Measurements from ENCODE around the gene AKAP8L.

The AKAP8L gene

DNA sequence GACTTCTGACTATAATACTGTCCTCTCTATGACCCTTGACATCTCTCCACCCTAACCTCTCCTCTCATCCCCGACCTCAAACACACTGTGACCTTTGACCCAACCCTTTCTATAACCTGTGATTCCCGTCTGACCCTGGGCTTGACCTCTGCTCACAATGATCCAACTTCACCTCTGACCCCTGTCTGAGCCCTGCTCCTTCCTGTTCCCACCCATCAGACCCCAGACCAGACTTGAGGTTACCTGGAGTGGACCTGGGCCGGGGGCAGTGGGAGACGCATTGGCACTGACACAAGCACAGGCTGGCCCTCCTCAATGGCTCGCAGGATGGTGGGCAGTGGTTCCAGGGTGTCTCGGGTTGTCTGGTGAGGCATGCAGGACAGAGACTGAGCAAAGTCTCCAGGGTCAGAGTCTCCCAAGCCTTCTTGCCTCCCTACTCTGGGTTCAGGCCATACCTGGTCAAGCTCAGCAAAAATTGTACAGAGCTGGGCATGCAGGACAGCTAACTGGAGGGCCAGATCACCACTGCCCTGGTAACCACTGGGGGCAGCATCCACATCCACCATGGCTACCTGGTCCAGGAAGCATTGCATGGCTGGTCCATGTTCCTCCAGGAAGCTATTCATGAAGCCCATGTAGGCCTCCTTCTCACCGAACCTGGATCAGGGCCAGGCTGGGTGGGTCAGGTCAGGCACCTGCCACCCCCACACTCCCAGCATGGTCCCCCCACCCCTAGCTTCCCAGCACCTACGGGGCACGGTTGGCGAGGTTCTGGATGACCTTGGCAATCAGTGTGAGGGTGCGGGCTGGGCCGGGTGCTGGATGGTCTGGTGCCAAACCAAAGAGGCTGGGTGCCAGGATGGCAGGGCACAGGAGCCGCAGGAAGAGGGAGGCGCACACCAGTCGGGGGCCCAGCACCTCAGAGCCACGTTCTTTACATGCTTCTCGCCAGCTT is 35.4 kb upstream of the AKAP8L start:
- no peaks in the 10 kb centered on the region for H3K9me3 Mint-ChIP-seq
- peaks cover 14% of the 10 kb centered on the region for H3K4me1 Mint-ChIP-seq
- TF ChIP-seq, protein P1, sequence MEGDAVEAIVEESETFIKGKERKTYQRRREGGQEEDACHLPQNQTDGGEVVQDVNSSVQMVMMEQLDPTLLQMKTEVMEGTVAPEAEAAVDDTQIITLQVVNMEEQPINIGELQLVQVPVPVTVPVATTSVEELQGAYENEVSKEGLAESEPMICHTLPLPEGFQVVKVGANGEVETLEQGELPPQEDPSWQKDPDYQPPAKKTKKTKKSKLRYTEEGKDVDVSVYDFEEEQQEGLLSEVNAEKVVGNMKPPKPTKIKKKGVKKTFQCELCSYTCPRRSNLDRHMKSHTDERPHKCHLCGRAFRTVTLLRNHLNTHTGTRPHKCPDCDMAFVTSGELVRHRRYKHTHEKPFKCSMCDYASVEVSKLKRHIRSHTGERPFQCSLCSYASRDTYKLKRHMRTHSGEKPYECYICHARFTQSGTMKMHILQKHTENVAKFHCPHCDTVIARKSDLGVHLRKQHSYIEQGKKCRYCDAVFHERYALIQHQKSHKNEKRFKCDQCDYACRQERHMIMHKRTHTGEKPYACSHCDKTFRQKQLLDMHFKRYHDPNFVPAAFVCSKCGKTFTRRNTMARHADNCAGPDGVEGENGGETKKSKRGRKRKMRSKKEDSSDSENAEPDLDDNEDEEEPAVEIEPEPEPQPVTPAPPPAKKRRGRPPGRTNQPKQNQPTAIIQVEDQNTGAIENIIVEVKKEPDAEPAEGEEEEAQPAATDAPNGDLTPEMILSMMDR (IDR thresholded peaks at IDR 0.05) = peak; percentile 7
- peak overlapping the region; percentile 59 for H3K4me3 Mint-ChIP-seq
- H3K36me3 Mint-ChIP-seq (ENCODE audit: low read depth) = no peaks in the 10 kb centered on the region
- no peak for DNase-seq
- no peak overlapping the region for H3K27ac Mint-ChIP-seq
- H3K27me3 Mint-ChIP-seq (ENCODE audit: low read depth, poor library complexity) = peaks cover 79% of the 10 kb centered on the region

DNA sequence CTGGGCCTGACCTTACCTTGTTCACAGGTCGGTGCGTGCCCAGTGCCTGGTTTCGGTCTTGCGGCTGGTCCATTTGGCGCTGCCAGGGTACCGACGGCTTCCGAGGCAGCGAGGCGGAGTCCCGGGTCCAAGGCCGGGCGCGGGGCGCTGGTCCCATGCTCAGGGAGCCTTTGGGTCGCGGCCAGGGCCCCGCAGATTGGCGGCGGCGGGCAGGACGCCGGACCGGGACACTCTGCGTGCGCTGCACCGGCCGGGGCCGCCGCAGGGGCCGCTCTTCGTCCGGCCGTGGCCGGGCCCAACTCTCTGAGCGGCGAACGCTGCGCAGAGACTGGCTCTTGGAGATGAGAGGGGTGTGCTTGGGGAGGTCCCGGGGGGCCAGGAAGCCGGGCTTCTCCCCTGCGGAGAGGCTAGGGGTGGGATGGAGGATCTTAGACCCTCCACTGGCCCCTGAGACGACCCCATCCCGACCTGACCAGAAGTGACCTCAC is 34.3 kb upstream of the AKAP8L start:
- Mint-ChIP-seq H3K27me3 (ENCODE audit: low read depth, poor library complexity) (peaks cover 72% of the 10 kb centered on the region), H3K4me3 (peak overlapping the region; percentile 72), H3K4me1 (peaks cover 23% of the 10 kb centered on the region), H3K9me3 (no peaks in the 10 kb centered on the region), H3K27ac (no peak overlapping the region), H3K36me3 (ENCODE audit: low read depth) (no peaks in the 10 kb centered on the region)
- peak; percentile 32 for DNase-seq
- TF ChIP-seq, protein P1 (IDR thresholded peaks at IDR 0.05) = no peak

GRCh38 chr19:15452111-15453047 is 33.6 kb upstream of the AKAP8L start:
- H3K4me1 Mint-ChIP-seq = peaks cover 23% of the 10 kb centered on the region
- H3K27ac Mint-ChIP-seq = no peak overlapping the region
- peaks cover 3% of the 10 kb centered on the region for H3K36me3 Mint-ChIP-seq (ENCODE audit: low read depth)
- TF ChIP-seq, protein P1 (IDR thresholded peaks at IDR 0.05) = no peak
- no peaks in the 10 kb centered on the region for H3K9me3 Mint-ChIP-seq
- H3K27me3 Mint-ChIP-seq (ENCODE audit: low read depth, poor library complexity) = peaks cover 68% of the 10 kb centered on the region
- DNase-seq = peak; percentile 88
- H3K4me3 Mint-ChIP-seq = peak overlapping the region; percentile 72

DNA sequence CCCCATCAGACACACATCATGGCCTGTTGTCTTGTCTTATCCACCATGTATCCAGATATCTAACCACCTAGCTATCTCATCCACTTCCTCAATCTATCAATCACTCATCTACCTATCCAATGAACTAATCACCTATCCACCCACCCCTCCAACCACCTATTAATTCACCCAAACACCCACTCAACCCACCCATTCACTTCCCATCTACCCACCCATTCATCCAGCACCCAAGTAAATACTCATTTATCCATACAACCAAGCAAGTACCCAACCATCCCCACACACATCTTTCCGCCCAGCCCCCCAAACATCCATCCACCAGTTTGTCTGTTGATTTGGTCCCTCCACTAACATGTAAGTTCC is 31.7 kb upstream of the AKAP8L start:
- Mint-ChIP-seq H3K36me3 (ENCODE audit: low read depth) (peaks cover 6% of the 10 kb centered on the region), H3K4me1 (peaks cover 23% of the 10 kb centered on the region), H3K4me3 (peak overlapping the region; percentile 85), H3K9me3 (no peaks in the 10 kb centered on the region), H3K27ac (no peak overlapping the region), H3K27me3 (ENCODE audit: low read depth, poor library complexity) (peaks cover 53% of the 10 kb centered on the region)
- TF ChIP-seq, protein P1 (IDR thresholded peaks at IDR 0.05) = no peak
- no peak for DNase-seq

- H3K4me1 Mint-ChIP-seq = peaks cover 23% of the 10 kb centered on the region
- H3K9me3 Mint-ChIP-seq = no peaks in the 10 kb centered on the region
- peak within 1 kb of the TSS; percentile 85 for H3K4me3 Mint-ChIP-seq
- TF ChIP-seq, protein P1 (IDR thresholded peaks at IDR 0.05) = no peak
- peak; percentile 80 for DNase-seq
- H3K36me3 Mint-ChIP-seq (ENCODE audit: low read depth) = peaks cover 6% of the 10 kb centered on the region
- H3K27me3 Mint-ChIP-seq (ENCODE audit: low read depth, poor library complexity) = peaks cover 48% of the 10 kb centered on the region
- no peak within 1 kb of the TSS for H3K27ac Mint-ChIP-seq
Observed at GRCh38 chr19:15449620-15450527, 31.1 kb upstream of the AKAP8L start, which contains the start of gene WIZ. WIZ (minus strand) TSS chr19:15449956; CDS start chr19:15448307, 1,649 bp downstream.
